Inflammatory macrophage (primary cell): ENCODE results near the gene TMEM50B.
"Not testable (repeated sequence)": the region's sequence is repeated elsewhere in the genome, so short reads cannot be mapped to it uniquely, and the experiment has no call there.

Experiments
- DNase-seq, 2 donors: peaks; one replicate each; pipeline ENCODE4 v3.0.0-alpha.2; 2020 to 2022

The TMEM50B gene

GRCh38 chr21:33478182-33478581 lies 1.6 kb downstream of the TMEM50B start:
- no peak for DNase-seq

- no peak for DNase-seq
Observed at GRCh38 chr21:33477066-33477465, 2.7 kb downstream of the TMEM50B start.

GRCh38 chr21:33473344-33473743 lies 6.4 kb downstream of the TMEM50B start:
- no peak for DNase-seq

- DNase-seq, result no peak
Observed at GRCh38 chr21:33470701-33471100, 9.1 kb downstream of the TMEM50B start.

- DNase-seq, result not testable (repeated sequence)
Observed at GRCh38 chr21:33469183-33469582, 10.6 kb downstream of the TMEM50B start.

GRCh38 chr21:33461538-33462250 lies 18.1 kb downstream of the TMEM50B start:
- DNase-seq, result no peak

GRCh38 chr21:33458861-33459260 lies 20.9 kb downstream of the TMEM50B start:
- no peak for DNase-seq

GRCh38 chr21:33455686-33456446 lies 23.9 kb downstream of the TMEM50B start:
- DNase-seq, result no peak

GRCh38 chr21:33452362-33452761 lies 27.4 kb downstream of the TMEM50B start:
- no peak for DNase-seq

- DNase-seq, result no peak
Observed at GRCh38 chr21:33451634-33452071, 28.1 kb downstream of the TMEM50B start.

- DNase-seq, result no peak
Observed at GRCh38 chr21:33449616-33450015, 30.2 kb downstream of the TMEM50B start.

- DNase-seq, result not testable (repeated sequence)
Observed at GRCh38 chr21:33446620-33447019, 33.2 kb downstream of the TMEM50B start.

- no peak for DNase-seq
Observed at GRCh38 chr21:33444499-33444898, 35.3 kb downstream of the TMEM50B start.

GRCh38 chr21:33443194-33443593 lies 36.6 kb downstream of the TMEM50B start:
- DNase-seq, result no peak

GRCh38 chr21:33441489-33442477 lies 38.0 kb downstream of the TMEM50B start:
- peak in 1 of 2 donors; percentile 15 for DNase-seq

GRCh38 chr21:33437140-33437539 lies 42.6 kb downstream of the TMEM50B start:
- DNase-seq, result no peak

- peak; percentile 90 to 97 for DNase-seq
Observed at GRCh38 chr21:33434770-33435360, 44.9 kb downstream of the TMEM50B start.

- DNase-seq, result peak; percentile 73 to 81
Observed at GRCh38 chr21:33433425-33434114, 46.2 kb downstream of the TMEM50B start.

- DNase-seq, result no peak
Observed at GRCh38 chr21:33433001-33433400, 46.8 kb downstream of the TMEM50B start.

- no peak for DNase-seq
Observed at GRCh38 chr21:33432496-33432895, 47.3 kb downstream of the TMEM50B start.

- no peak for DNase-seq
Observed at GRCh38 chr21:33430858-33431257, 48.9 kb downstream of the TMEM50B start.

- no peak for DNase-seq
Observed at GRCh38 chr21:33428669-33429068, 51.1 kb downstream of the TMEM50B start.
